Coronary artery (tissue), 2 donors: Measurements from ENCODE around the gene CDKN1B.

ENCODE experiments used
- DNase-seq: peaks from one replicate; pipeline ENCODE4 v3.0.0-alpha.2; 2017; ENCODE audit warnings: low spot score
- H3K27ac ChIP-seq, 2 donors: fragments of 200-600 bp; sonication (generic); one replicate each; pipeline ENCODE4 v1.5.1; 2016 to 2019
- H3K4me3 ChIP-seq: fragments of 200-600 bp; sonication (generic); 2 replicates; pipeline ENCODE4 v1.5.1; 2016; ENCODE audit warnings: mild to moderate bottlenecking, moderate library complexity
- CTCF ChIP-seq: fragments of 200-600 bp; sonication (generic); IDR thresholded peaks from one replicate; pipeline ENCODE4 v1.5.1; 2019; ENCODE audit warnings: antibody characterized with exemption

Gene CDKN1B

DNA sequence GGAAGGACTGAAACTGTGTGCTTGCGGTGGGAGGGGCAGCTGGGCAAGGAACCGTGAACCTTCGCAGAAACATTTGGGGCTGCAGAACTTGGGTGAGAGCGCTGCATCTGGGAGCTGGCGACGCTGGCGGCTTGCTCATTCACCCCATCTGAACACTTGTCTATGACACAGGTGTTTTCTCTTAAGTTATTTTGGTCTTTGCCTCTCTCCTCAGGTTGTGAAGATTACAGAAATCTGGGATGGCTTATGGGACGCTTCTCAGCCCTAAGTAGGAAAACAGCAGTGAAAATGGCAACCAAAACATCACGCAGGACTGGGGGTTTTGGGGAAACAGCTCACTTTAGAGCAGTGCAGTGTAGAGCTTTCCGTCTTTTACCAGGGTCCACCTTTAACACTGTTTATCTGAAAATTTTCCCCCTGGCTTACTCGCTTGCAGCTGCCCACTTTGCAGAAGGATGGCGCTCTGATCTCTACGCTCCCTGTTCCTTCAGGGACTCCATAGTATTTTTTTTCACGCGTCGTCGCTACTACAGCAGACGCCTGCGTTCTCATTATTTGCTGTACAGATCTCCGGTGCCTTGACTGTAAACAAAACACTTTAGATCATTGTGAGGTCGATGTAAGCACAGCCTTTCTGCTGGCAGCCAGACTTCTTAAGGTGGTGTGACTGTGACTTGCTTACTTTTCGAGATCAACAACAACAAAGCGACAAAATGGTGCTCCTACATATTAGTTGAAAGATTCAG lies 2.7 kb upstream of the CDKN1B start:
- no peak for TF ChIP-seq CTCF
- Histone ChIP-seq H3K4me3 (peak overlapping the region; percentile 59), H3K27ac (peak overlapping the region; percentile 38 to 97)
- DNase-seq = no peak

- DNase-seq = no peak
- H3K4me3 ChIP-seq = no peak overlapping the region
- peak overlapping the region; percentile 38 to 97 for H3K27ac ChIP-seq
- TF ChIP-seq CTCF = no peak
These were observed 2.1 kb upstream of the CDKN1B start for GRCh38 chr12:12715128-12715458.

- peak overlapping the region; percentile 97 to 100 for H3K27ac ChIP-seq
- no peak for DNase-seq
These were observed 1.6 kb upstream of the CDKN1B start for GRCh38 chr12:12715459-12716150.

DNA sequence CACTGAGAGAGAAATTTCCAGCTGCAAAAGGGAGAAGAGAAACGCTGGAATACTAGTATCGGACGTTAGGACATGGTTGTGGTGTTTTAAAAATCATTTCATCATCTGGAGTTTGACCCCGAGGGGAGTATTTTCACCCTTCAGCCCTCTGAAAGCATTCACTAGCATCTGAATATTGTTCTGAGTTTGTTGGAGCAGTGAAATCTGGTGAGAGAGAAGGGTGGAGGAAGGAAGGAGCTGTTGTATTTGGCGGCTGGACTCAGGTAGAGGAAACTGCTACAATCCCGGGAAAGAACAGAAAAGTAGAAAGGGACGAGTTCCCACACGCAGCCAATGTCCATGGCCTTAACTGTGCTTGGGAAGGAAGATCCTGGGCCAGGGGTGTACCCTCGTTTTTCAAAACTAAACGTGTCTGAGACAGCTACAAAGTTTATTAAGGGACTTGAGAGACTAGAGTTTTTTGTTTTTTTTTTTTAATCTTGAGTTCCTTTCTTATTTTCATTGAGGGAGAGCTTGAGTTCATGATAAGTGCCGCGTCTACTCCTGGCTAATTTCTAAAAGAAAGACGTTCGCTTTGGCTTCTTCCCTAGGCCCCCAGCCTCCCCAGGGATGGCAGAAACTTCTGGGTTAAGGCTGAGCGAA lies 896 bp upstream of the CDKN1B start:
- TF ChIP-seq CTCF = no peak
- no peak for DNase-seq
- Histone ChIP-seq H3K4me3 (peak overlapping the region; percentile 89), H3K27ac (peak overlapping the region; percentile 97 to 100)

More at GRCh38 chr12:12715459-12716150, 1.6 kb upstream of the CDKN1B start:
- H3K4me3 ChIP-seq = peak overlapping the region; percentile 89
- no peak for TF ChIP-seq CTCF

DNA sequence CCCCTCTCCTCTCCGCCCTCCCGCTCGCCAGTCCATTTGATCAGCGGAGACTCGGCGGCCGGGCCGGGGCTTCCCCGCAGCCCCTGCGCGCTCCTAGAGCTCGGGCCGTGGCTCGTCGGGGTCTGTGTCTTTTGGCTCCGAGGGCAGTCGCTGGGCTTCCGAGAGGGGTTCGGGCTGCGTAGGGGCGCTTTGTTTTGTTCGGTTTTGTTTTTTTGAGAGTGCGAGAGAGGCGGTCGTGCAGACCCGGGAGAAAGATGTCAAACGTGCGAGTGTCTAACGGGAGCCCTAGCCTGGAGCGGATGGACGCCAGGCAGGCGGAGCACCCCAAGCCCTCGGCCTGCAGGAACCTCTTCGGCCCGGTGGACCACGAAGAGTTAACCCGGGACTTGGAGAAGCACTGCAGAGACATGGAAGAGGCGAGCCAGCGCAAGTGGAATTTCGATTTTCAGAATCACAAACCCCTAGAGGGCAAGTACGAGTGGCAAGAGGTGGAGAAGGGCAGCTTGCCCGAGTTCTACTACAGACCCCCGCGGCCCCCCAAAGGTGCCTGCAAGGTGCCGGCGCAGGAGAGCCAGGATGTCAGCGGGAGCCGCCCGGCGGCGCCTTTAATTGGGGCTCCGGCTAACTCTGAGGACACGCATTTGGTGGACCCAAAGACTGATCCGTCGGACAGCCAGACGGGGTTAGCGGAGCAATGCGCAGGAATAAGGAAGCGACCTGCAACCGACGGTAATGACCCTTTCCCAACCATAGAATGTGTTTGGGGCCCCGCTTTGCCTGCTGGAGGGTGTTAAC lies 615 bp downstream of the CDKN1B start:
- Histone ChIP-seq H3K27ac (peak overlapping the region; percentile 97 to 100), H3K4me3 (peak overlapping the region; percentile 89)
- peak; percentile 77 for DNase-seq
- no peak for TF ChIP-seq CTCF

DNA sequence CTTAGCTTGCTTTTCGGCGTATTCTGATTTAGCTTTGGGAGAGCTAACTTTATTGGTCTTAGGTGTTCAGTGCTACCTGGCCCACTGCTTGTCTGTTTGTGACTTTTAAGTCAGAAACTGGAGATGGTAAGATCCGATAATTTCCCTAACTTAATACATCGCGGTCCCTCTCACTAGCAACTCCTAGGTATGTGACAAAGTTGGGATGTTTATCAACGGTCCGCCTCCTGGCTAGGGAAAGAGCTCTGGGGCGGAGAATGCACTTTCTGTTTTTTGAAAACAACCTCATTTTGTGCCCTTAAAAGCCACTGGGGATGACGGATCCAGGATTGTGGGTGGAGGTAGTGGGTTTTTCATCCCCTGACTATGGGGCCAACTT lies 1.2 kb downstream of the CDKN1B start:
- Histone ChIP-seq H3K27ac (peak overlapping the region; percentile 97 to 100), H3K4me3 (peak overlapping the region; percentile 89)
- no peak for TF ChIP-seq CTCF
- DNase-seq = no peak
